NCI-H1417 treated with DMSO at 0.1 percent for 48 hours (cell line): Measurements from ENCODE around the gene ARHGAP26.
"Not testable (repeated sequence)": the region's sequence is repeated elsewhere in the genome, so short reads cannot be mapped to it uniquely, and the experiment has no call there.

Experiments used
- DNase-seq: peaks from one replicate; lab custom pipeline; 2025; lab: John Stamatoyannopoulos, UW

Gene ARHGAP26

GRCh38 chr5:143117821-143118220, 347.6 kb downstream of the ARHGAP26 start:
- DNase-seq, result no peak

- no peak for DNase-seq
These were observed 348.0 kb downstream of the ARHGAP26 start for GRCh38 chr5:143118222-143118621.

GRCh38 chr5:143118818-143119217, 348.6 kb downstream of the ARHGAP26 start:
- not testable (repeated sequence) for DNase-seq

- DNase-seq, result no peak
These were observed 349.2 kb downstream of the ARHGAP26 start for GRCh38 chr5:143119291-143119769.

GRCh38 chr5:143119881-143120341, 349.7 kb downstream of the ARHGAP26 start:
- DNase-seq, result no peak

- DNase-seq, result no peak
These were observed 350.4 kb downstream of the ARHGAP26 start for GRCh38 chr5:143120460-143121134.

GRCh38 chr5:143121135-143121475, 350.9 kb downstream of the ARHGAP26 start:
- no peak for DNase-seq

GRCh38 chr5:143124593-143124992, 354.4 kb downstream of the ARHGAP26 start:
- DNase-seq, result no peak

- DNase-seq, result no peak
These were observed 356.2 kb downstream of the ARHGAP26 start for GRCh38 chr5:143126174-143127019.

- DNase-seq, result no peak
These were observed 358.4 kb downstream of the ARHGAP26 start for GRCh38 chr5:143128412-143129071.

- no peak for DNase-seq
These were observed 359.0 kb downstream of the ARHGAP26 start for GRCh38 chr5:143129203-143129602.

- no peak for DNase-seq
These were observed 359.9 kb downstream of the ARHGAP26 start for GRCh38 chr5:143129910-143130612.

GRCh38 chr5:143130613-143131305, 360.6 kb downstream of the ARHGAP26 start:
- no peak for DNase-seq

GRCh38 chr5:143131972-143132371, 361.8 kb downstream of the ARHGAP26 start:
- no peak for DNase-seq

- no peak for DNase-seq
These were observed 362.6 kb downstream of the ARHGAP26 start for GRCh38 chr5:143132739-143133138.

GRCh38 chr5:143133721-143134120, 363.5 kb downstream of the ARHGAP26 start:
- no peak for DNase-seq

GRCh38 chr5:143134269-143134668, 364.1 kb downstream of the ARHGAP26 start:
- no peak for DNase-seq

GRCh38 chr5:143134900-143135299, 364.7 kb downstream of the ARHGAP26 start:
- DNase-seq, result no peak

GRCh38 chr5:143135832-143136551, 365.8 kb downstream of the ARHGAP26 start:
- DNase-seq, result no peak

GRCh38 chr5:143138839-143139238, 368.7 kb downstream of the ARHGAP26 start:
- no peak for DNase-seq

GRCh38 chr5:143139585-143139984, 369.4 kb downstream of the ARHGAP26 start:
- no peak for DNase-seq
